ENCODE data around the gene ARHGAP15. TPM values are rescaled to one million over a fixed set of nuclear protein-coding genes. Genes with fewer than 3 reads are reported as not detected.

The ARHGAP15 gene
- total RNA-seq, 2 donors from 2014 or later, result 0.41 to 4.3 TPM

GRCh38 chr2:143158551-143159485 lies 29.6 kb downstream of the ARHGAP15 start:
- Histone ChIP-seq H3K4me1 (replicated peaks) (no peaks in the 10 kb centered on the region), H3K27me3 (replicated peaks; ENCODE audit: insufficient read depth) (no peaks in the 10 kb centered on the region), H3K27ac (no peak overlapping the region), H3K36me3 (no peaks in the 10 kb centered on the region), H3K9me3 (no peaks in the 10 kb centered on the region), H3K4me3 (no peak overlapping the region)
- DNase-seq (ENCODE audit: low spot score), result no peak
- 49% methylated on average over 10 of the region's 10 CpGs for WGBS
- TF ChIP-seq, protein P1, sequence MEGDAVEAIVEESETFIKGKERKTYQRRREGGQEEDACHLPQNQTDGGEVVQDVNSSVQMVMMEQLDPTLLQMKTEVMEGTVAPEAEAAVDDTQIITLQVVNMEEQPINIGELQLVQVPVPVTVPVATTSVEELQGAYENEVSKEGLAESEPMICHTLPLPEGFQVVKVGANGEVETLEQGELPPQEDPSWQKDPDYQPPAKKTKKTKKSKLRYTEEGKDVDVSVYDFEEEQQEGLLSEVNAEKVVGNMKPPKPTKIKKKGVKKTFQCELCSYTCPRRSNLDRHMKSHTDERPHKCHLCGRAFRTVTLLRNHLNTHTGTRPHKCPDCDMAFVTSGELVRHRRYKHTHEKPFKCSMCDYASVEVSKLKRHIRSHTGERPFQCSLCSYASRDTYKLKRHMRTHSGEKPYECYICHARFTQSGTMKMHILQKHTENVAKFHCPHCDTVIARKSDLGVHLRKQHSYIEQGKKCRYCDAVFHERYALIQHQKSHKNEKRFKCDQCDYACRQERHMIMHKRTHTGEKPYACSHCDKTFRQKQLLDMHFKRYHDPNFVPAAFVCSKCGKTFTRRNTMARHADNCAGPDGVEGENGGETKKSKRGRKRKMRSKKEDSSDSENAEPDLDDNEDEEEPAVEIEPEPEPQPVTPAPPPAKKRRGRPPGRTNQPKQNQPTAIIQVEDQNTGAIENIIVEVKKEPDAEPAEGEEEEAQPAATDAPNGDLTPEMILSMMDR (IDR thresholded peaks at IDR 0.05), result no peak
- TF ChIP-seq POLR2AphosphoS5 (IDR thresholded peaks at IDR 0.05), result no peak
- no peak for TF ChIP-seq POLR2A (IDR thresholded peaks at IDR 0.05)
- intact Hi-C loops (cut with DNase I), result no loop called here

GRCh38 chr2:143159486-143159840 lies 30.2 kb downstream of the ARHGAP15 start:
- Histone ChIP-seq H3K4me1 (replicated peaks) (no peaks in the 10 kb centered on the region), H3K27ac (no peak overlapping the region), H3K9me3 (no peaks in the 10 kb centered on the region), H3K36me3 (no peaks in the 10 kb centered on the region), H3K27me3 (replicated peaks; ENCODE audit: insufficient read depth) (no peaks in the 10 kb centered on the region), H3K4me3 (no peak overlapping the region)
- no peak for TF ChIP-seq POLR2A (IDR thresholded peaks at IDR 0.05)
- TF ChIP-seq, protein P1 (IDR thresholded peaks at IDR 0.05), result no peak
- no peak for TF ChIP-seq POLR2AphosphoS5 (IDR thresholded peaks at IDR 0.05)
- intact Hi-C loops (cut with DNase I), result no loop called here
- WGBS, result 78% methylated on average over 2 of the region's 2 CpGs
- DNase-seq (ENCODE audit: low spot score), result no peak

GRCh38 chr2:143160732-143161707 lies 31.8 kb downstream of the ARHGAP15 start:
- 87% methylated on average over 8 of the region's 8 CpGs for WGBS
- Histone ChIP-seq H3K27ac (no peak overlapping the region), H3K4me1 (replicated peaks) (no peaks in the 10 kb centered on the region), H3K27me3 (replicated peaks; ENCODE audit: insufficient read depth) (no peaks in the 10 kb centered on the region), H3K36me3 (no peaks in the 10 kb centered on the region), H3K9me3 (no peaks in the 10 kb centered on the region), H3K4me3 (no peak overlapping the region)
- intact Hi-C loops (cut with DNase I), result loop anchor here (5.0 to 10.0 kb wide), 2 partner anchors 64 to 96 kb away; no protein-coding TSS in a partner anchor
- TF ChIP-seq, protein P1 (IDR thresholded peaks at IDR 0.05), result no peak
- TF ChIP-seq POLR2A (IDR thresholded peaks at IDR 0.05) (no peak), POLR2AphosphoS5 (IDR thresholded peaks at IDR 0.05) (no peak)
- DNase-seq (ENCODE audit: low spot score), result no peak

DNA sequence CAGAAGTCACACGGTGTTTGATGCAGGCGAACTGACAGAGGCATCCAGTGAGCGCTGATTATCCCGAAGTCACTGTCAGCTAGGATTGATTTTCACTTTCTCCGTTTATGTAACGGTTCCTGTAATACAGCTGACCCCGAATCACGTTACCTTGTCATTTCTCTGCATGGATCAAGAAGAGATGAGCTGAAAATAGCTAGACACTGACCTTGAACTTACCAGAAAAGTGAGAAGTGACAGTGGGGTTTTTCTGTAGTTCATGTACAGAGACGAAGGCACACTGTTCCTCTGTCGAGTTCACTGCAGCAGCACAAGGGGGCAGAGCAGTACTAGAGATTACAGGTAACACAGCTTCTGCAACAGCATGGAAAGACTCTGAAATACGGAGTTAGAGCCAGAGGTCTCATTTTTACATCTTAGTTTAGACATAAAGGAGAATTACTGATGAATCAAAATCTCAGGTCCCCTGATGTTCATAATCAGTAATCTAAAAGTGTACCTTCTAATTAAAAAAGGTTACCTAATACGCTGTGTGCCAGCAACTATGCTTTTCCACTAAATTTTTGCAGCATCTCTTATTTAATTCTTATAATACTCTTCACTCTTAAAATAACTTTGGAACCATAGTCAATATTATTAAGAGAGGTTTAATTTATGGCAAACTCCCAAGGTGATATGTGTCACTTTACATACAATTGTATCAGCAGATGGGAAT lies 33.1 kb downstream of the ARHGAP15 start:
- intact Hi-C loops (cut with DNase I), result loop anchor here (5.0 to 10.0 kb wide), 2 partner anchors 63 to 95 kb away; no protein-coding TSS in a partner anchor
- no peaks in the 10 kb centered on the region for H3K9me3 ChIP-seq
- no peaks in the 10 kb centered on the region for H3K36me3 ChIP-seq
- H3K27me3 ChIP-seq (replicated peaks; ENCODE audit: insufficient read depth), result no peaks in the 10 kb centered on the region
- H3K4me1 ChIP-seq (replicated peaks), result no peaks in the 10 kb centered on the region
- peak; percentile 29 for DNase-seq (ENCODE audit: low spot score)
- WGBS, result 55% methylated on average over 12 of the region's 12 CpGs
- H3K27ac ChIP-seq, result no peak overlapping the region
- H3K4me3 ChIP-seq, result no peak overlapping the region
- TF ChIP-seq, protein P1 (IDR thresholded peaks at IDR 0.05), result peak in 3 of 4 experiments; percentile 16 to 50 (median 43)
- TF ChIP-seq POLR2A (IDR thresholded peaks at IDR 0.05), result no peak
